Osteocyte (in vitro differentiated cells): ENCODE data around the gene AMDHD2. TPM values are rescaled to one million over a fixed set of nuclear protein-coding genes. Genes with fewer than 3 reads are reported as not detected.

ENCODE experiments used
- DNase-seq: peaks from one replicate; pipeline ENCODE4 v3.0.0; 2021; ENCODE audit warnings: mixed read lengths; ENCODE audit not compliant: unreplicated experiment; ENCODE audit errors: extremely low spot score
- H3K27ac Mint-ChIP-seq: one replicate; pipeline ENCODE4 v1.8.0; 2021; ENCODE audit warnings: mild to moderate bottlenecking, mixed read lengths; ENCODE audit not compliant: unreplicated experiment
- H3K27me3 Mint-ChIP-seq: one replicate; pipeline ENCODE4 v1.8.0; 2021; ENCODE audit warnings: mixed read lengths; ENCODE audit not compliant: unreplicated experiment
- H3K36me3 Mint-ChIP-seq: one replicate; pipeline ENCODE4 v1.8.0; 2021; ENCODE audit warnings: mixed read lengths; ENCODE audit not compliant: unreplicated experiment
- H3K4me1 Mint-ChIP-seq: one replicate; pipeline ENCODE4 v1.8.0; 2021; ENCODE audit warnings: mixed read lengths; ENCODE audit not compliant: unreplicated experiment
- H3K4me3 Mint-ChIP-seq: one replicate; pipeline ENCODE4 v1.8.0; 2021; ENCODE audit warnings: mild to moderate bottlenecking, moderate library complexity, mixed read lengths; ENCODE audit not compliant: unreplicated experiment
- H3K9me3 Mint-ChIP-seq: one replicate; pipeline ENCODE4 v1.8.0; 2021; ENCODE audit warnings: mixed read lengths; ENCODE audit not compliant: unreplicated experiment
- CTCF ChIP-seq: fragments of 200-600 bp; sonication (generic); IDR thresholded peaks from 2 replicates; pipeline ENCODE4 v1.5.0; 2021; ENCODE audit warnings: antibody characterized with exemption, mild to moderate bottlenecking, moderate library complexity
- total RNA-seq: library from RNA; stranded (reverse); gene quantifications from 2 replicates; pipeline ENCODE4 v1.2.1, GENCODE V29; 2021

The AMDHD2 gene
- total RNA-seq, 1 donor from 2014 or later = 56.6 TPM

GRCh38 chr16:2496223-2497115, 23.7 kb upstream of the AMDHD2 start:
- peaks cover 9% of the 10 kb centered on the region for H3K36me3 Mint-ChIP-seq
- H3K4me1 Mint-ChIP-seq = peaks cover 5% of the 10 kb centered on the region
- DNase-seq = no peak
- no peaks in the 10 kb centered on the region for H3K27me3 Mint-ChIP-seq
- no peak for TF ChIP-seq CTCF
- no peak overlapping the region for H3K27ac Mint-ChIP-seq
- H3K9me3 Mint-ChIP-seq = no peaks in the 10 kb centered on the region
- H3K4me3 Mint-ChIP-seq = no peak overlapping the region

GRCh38 chr16:2497116-2497630, 23.0 kb upstream of the AMDHD2 start:
- Mint-ChIP-seq H3K27ac (no peak overlapping the region), H3K36me3 (peaks cover 9% of the 10 kb centered on the region), H3K4me1 (peaks cover 11% of the 10 kb centered on the region), H3K4me3 (no peak overlapping the region), H3K9me3 (no peaks in the 10 kb centered on the region), H3K27me3 (no peaks in the 10 kb centered on the region)
- no peak for DNase-seq
- no peak for TF ChIP-seq CTCF

- DNase-seq = no peak
- peaks cover 9% of the 10 kb centered on the region for H3K36me3 Mint-ChIP-seq
- no peaks in the 10 kb centered on the region for H3K27me3 Mint-ChIP-seq
- H3K27ac Mint-ChIP-seq = no peak overlapping the region
- no peaks in the 10 kb centered on the region for H3K9me3 Mint-ChIP-seq
- H3K4me1 Mint-ChIP-seq = peaks cover 17% of the 10 kb centered on the region
- no peak for TF ChIP-seq CTCF
- H3K4me3 Mint-ChIP-seq = no peak overlapping the region
These were observed 22.3 kb upstream of the AMDHD2 start for GRCh38 chr16:2497695-2498484.

- Mint-ChIP-seq H3K27me3 (no peaks in the 10 kb centered on the region), H3K4me1 (peaks cover 18% of the 10 kb centered on the region), H3K27ac (no peak overlapping the region), H3K36me3 (peaks cover 9% of the 10 kb centered on the region), H3K9me3 (no peaks in the 10 kb centered on the region), H3K4me3 (no peak overlapping the region)
- no peak for DNase-seq
- TF ChIP-seq CTCF = no peak
These were observed 21.5 kb upstream of the AMDHD2 start for GRCh38 chr16:2498531-2499253.
